ENCODE results near the gene CNIH4. TPM values are rescaled to one million over a fixed set of nuclear protein-coding genes. Genes with fewer than 3 reads are reported as not detected.
"Not testable (repeated sequence)": the region's sequence is repeated elsewhere in the genome, so short reads cannot be mapped to it uniquely, and the experiment has no call there.

Gene CNIH4
- 77.0 and 122 TPM in 2 replicates for total RNA-seq

DNA sequence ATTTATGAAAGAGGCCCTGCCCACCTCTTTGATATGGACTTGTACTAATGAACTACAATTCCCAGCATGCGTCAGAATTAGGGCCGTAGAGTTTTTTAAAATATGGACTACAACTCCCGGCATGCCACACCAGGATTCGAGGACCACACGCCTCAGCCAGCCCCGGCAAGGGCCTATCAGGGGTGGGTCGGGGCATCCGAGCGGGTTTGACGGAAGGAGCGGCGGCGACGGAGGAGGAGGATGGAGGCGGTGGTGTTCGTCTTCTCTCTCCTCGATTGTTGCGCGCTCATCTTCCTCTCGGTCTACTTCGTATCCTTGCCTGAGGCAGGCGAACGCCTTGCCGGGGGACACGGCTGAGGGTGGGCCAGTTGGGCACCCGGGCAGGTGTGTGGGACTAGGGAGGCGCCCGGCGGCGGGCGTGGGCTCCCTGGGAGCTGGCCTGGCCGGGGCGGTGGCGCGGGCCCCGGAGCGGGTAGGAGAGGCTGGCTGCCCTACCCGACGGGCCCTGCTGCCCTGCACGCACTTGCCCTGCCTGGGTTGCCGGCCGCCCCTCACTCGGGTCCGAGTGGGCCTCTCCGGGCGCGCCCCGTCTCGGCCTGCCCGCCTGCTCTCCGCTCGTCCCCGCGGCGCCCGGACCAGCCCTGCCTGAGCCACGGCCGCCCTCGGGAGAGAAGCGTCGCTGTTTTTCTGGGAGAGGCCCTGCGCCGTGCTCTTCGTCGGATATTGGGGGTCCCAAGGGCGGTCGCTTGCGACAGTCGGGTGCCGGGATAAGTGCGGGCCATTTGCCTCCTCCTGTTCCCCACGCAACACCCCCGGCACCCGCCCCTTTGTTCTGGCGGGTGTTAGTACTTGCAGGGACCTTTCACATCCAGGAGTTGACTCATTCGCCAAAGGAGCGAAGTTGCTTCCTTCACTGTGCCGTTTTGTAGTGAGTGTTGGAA lies at the start of gene CNIH4:
Gene CNIH4 (plus strand): TSS at position 195 of the 941 bp plus-strand sequence. CDS start 46 bp downstream, at position 241.
- DNase-seq (ENCODE audit: low read depth), result peak; percentile 92

DNA sequence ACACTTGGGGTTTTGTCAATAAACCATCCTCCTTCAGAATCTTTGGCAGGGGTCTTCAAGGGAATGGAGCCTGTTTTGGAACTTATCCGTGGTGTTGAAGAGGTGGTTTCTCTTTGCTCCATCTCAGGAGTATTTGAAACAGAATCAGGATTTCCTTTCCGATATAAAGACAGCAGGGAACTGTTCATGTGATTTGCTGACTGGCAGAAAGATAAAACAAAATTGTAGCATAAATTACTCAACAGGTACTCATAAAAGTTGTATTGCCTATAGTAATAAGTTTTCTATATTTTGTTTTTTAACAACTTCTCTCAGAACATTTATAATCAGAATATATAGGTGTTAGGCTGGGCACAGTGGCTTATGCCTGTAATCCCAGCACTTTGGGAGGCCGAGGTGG lies 48.6 kb upstream of the CNIH4 start:
- DNase-seq (ENCODE audit: low read depth), result no peak

DNA sequence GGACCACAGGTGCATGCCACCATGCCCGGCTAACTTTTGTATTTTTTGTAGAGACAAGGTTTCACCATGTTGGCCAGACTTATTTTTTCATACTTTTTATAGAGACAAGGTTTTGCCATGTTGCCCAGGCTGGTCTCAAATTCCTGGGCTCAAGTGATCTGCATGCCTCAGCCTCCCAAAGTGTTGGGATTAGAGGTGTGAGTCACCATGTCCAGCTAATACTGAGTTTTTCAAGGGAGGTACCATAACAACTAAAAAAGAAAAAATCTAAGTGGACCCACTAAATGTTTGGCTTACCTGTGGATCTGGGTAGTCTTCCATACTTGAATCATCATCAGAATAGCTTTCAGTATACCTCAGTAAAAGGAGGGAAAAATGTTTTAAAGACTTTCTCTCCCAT lies 45.2 kb upstream of the CNIH4 start:
- DNase-seq (ENCODE audit: low read depth), result peak; percentile 9

DNA sequence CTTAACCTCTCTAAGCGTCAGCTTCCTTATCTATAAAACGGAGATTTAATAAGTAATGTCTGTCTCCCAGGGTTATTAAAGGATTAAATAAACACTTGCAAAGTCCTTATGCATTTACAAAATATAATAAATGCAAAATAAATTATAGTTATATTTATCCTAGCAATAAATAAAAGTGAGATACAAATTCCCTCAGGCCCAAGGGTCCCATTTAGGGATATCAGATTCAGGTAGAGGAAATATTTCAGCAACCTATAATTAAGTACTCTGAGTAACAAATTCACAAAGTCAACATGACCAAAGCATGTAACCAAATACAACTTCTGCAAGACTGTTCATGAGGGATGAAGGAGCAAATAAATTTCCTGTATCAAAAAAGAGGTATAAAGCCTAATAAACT lies 44.7 kb upstream of the CNIH4 start:
- DNase-seq (ENCODE audit: low read depth), result no peak

DNA sequence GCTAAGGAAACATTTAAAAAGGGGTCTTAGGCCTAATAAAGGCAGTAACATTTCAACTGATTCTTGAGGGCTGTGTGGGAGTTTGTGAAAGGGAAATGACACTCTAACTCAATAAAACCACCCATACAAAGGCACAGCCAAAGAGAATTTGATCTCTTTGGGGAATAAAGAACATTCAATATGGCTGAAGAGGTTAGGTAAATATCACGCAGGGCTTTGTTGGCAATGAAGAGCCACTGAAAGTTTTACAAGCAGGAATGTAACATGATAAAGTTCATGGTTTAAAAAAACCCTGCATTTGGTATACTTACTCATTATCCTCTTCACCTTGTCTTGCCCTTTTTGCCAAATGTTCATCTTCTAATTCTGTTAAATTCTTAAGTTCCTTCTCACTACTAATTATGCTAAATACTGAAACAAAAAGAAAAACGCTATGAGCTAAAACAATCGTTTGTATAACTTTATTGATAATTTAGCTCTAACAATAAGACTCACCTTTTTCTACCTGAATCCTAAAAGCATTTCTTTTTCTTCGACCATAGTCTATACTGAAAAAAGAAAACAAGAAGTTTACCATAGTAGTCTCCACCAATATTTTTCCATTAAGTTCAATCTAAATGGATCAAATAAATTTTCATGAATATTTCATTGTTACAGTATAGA lies 39.2 kb upstream of the CNIH4 start:
- DNase-seq (ENCODE audit: low read depth), result no peak

DNA sequence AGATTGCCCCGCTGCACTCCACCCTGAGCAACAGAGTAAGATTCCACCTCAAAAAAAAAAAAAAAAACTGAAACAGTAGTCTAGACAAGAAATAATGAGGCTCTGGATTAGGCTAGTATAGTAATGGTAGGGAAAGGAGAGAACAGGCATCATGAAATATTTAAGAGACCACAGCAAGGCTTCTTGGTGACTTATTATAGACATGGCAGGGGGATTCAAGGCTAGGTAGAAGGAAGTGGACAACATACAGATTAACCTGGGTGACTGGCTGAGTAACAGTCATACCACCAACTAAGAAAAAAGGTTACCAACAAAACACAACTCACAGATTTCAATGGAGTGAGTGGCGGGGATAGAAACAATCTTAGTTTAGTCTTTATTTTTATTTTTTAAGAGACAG lies 35.0 kb upstream of the CNIH4 start:
- DNase-seq (ENCODE audit: low read depth), result peak; percentile 36

DNA sequence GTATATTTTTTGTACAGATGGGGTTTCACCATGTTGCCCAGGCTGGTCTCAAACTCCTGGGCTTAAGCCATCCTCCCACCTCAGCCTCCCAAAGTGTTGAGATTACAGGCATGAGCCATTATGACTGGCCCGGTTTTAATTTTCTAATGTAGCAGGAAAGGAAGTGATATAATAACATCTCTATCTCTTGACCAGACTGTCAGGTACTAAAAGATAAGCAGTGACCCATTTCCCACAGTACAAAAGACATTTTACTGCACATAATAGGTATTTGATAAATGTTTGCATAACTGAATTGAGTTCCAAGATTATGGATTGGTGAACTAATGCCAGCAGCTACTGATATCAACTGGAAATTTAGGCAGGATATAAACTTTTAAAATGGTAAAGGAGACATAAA lies 30.7 kb upstream of the CNIH4 start:
- no peak for DNase-seq (ENCODE audit: low read depth)

DNA sequence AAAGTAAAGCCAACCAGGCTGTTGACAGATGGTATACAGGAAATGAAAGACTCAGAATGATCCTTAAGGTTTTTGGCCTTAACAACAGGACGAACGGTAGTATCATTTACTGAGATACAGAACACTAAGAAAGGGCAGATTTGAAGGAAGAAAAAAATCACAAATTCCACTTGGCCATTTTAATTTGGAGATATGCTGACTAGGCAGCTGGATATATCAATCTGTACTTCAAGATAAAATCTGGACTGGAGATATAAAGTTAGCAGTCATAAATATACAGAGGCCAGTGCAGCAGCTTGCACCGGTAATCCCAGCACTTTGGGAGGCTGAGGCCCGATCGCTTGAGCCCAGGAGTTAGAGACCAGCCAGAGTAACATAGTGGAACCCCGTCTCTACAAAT lies 28.0 kb upstream of the CNIH4 start:
- no peak for DNase-seq (ENCODE audit: low read depth)

DNA sequence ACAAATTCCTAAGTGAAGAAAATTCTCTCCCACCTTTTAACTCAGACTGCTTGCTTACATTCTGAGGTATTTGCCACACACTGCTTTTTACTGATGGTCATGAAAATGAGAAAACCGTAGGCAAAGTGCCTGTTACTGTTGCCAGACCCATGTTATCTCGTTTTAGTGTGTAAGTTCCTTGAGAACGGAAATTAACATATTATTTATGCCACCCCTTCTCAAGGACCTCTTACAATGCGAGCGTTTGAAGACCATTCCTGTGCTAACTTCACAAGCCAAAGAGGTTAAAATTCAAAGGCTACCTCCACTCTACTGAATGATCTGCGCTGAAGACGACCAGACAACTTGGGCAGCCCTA lies 27.2 kb upstream of the CNIH4 start:
- peak; percentile 21 for DNase-seq (ENCODE audit: low read depth)

DNA sequence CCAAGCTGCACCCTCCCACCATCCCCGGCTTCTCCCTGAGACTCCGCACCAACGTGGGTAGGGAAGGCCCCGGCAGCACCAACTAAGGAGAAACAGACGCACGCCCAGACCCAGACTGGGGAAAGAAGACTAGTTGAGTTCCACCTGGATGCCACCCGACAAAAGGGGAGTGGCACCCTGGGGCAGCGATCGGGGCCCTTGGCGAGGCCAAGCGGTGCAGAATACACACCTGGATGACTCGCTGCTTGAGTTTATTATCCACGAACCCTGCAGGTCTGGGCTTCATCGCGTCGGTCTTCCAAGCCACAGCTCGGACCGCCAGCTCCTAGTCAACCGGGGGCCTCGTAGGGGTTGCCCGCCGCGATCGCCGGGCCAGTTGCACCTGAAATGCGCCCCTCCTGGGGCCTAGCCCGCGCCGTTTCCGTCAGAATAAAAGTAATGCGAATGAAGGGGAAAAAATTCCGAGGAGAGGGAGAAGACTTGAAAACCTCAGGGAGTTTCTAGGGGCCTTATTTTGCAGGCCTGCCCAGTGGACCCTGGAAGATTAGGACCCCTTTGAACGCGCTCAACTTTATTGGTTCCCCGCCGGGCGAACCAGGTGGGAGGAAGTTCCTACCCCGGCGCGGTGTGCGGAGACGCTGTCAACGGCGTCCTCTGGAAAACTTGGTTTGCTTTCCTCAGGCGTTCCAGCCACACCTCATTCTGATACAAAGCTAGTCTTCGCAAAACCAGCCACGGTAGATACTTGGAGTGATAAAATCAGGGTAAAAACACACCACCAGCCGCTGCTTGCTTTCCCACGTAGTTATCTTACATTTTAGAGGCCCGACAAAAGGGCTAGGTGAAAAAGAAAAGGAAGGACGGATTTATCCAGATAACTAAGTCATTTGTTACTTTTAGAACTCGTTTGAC lies 26.6 kb upstream of the CNIH4 start, which contains the start of gene NVL:
Gene NVL (minus strand): TSS at position 331 of the 912 bp plus-strand sequence. CDS start 45 bp downstream, at position 286.
- DNase-seq (ENCODE audit: low read depth), result peak; percentile 80

DNA sequence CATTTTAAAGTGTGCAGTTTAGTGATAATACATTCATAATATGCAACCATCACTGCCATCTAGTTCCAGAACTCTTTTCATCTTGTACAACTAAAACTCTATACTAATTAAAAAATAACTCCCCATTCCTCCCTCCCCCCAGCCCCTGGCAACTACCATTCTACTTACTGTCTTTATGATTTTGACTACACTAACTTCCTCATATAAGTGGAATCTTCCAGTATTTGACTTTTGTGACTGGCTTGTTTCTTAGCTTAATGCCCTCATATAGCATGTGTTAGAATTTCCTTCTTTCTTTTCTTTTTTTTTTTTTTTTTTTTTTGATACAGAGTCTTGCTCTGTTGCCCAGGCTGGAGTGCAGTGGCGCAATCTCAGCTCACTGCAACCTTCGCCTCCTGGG lies 25.4 kb upstream of the CNIH4 start:
- no peak for DNase-seq (ENCODE audit: low read depth)

DNA sequence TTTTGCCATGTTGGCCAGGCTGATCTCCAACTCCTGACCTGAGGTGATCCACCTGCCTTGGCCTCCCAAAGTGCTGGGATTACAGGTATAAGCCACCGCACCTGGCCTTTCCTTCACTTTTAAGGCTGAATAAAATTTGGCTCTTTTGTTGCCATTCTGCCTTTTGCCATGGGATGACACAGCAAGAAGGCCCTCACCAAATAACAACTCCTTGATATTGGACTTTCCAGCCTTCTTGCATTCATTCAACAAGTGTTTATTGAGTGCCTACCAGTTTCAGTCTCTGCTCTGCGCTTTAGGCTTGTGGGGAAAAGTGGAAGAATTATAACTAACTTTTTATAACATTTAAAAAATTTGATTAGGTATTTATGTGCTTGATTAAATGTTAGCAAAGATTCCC lies 24.9 kb upstream of the CNIH4 start:
- no peak for DNase-seq (ENCODE audit: low read depth)

DNA sequence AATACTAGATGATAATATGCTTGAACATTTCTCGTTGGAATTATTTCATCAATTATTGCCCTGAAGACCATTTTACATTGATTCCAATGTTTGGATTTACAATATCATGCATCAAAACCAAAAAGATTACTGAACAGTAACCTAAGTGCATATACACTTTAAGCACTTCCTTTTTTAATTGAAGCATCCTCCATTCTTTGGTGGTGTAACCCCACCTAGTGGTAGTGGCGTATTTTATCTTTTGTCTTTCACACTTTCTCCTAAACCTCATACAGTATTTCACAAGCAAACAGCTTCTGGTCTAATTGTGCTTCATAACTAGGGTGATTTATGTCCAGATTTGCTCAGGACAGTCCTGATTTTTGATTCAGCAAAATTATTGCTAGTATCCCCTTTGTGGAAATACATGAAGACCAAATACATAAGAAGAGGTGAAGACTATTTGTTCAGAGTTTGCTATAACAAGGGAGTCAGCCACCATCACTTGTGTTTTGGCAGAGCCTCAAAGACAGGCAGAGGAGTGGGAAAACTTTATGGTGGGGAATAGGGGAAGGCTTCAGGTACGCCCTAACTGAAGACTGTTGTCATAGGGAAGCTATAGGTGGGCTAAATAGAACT lies 23.3 kb upstream of the CNIH4 start:
- peak; percentile 74 for DNase-seq (ENCODE audit: low read depth)

DNA sequence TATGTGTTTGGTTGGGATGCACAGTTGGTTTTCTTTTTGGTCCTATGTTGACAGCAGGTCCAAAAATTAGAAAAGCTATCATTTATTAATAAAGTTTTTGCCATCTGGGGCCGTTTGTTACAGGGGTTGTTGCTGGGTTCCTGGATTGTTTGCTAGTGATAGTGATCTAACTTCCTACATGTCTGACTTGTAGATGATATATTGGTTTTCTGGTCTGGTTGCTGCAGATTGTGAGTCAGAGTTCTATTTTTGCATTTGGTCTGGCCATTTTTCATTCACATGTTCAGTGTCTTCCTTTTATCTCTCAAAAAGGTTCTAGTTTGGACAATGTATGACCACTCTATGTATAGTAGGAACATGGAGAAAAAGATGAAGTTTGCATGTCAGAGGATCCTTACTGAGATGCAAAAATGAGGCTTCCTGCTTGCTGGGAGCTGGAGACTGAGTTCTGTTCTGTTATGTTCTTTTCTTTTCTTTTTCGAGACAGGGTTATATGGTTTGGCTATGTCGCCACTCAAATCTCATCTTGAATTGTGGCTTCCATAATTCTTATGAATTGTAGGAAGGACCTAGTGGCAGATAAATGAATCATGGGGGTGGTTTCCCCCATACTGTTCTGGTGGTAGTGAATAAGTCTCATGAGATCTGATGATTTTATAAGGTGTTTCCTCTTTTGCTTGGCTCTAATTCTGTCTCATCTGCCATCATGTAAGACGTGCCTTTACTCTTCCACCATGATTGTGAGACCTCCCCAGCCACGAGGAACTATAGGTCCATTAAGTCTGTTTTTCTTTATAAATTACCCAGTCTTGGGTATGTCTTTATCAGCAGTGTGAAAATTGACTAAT lies 22.5 kb upstream of the CNIH4 start:
- peak; percentile 30 for DNase-seq (ENCODE audit: low read depth)

DNA sequence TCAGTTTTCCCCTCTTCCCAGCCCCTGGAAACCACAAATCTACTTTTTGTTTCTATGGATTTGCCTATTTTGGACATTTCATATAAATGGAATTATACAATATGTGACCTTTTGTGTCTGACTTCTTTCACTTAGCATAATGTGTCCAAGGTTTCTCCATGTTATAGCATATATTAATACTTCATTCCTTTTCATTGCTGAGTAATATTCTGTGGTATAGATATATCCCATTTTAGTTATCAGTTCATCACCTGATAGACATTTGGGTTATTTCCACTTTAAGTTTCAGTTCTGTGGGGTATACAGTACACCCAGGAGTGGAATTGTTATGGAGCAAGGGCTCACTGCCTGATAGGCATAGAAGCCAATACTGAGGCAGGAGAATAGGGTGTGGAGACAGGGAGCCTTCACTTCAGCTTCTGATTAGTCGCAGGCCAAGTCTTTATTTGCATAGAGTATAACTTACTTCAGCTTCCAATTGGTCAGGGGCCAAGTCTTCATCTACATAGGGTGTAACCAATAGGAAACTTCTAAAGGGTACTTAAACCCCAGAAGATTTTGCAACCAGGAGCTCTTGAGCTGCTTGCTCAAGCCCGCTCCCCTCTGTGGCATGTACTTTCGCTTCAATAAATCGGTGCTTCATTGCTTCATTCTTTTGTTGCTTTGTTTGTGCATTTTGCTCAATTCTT lies 18.4 kb upstream of the CNIH4 start:
- DNase-seq (ENCODE audit: low read depth), result no peak

DNA sequence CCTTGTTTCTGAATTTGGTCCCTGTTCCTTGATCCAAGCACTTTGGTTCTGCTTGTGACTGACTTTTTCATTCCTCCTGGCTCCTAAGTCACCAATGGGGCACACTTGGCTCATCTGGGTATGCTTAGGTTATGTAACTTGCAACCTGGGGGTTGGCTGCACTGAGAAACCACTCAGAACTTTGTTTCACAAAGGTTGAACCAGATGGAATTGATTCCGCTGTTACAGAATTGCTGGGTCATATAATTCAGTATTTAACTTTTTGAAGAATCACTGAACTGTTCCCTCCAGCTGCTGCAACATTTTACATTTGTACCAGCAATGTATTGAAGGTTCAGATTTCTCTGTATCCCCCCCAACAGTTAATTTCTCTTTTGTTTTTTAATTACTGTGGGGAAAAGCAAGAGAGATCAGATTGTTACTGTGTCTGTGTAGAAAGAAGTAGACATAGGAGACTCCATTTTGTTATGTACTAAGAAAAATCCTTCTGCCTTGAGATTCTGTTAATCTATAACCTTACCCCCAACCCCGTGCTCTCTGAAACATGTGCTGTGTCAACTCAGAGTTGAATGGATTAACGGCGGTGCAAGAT lies 17.1 kb upstream of the CNIH4 start:
- DNase-seq (ENCODE audit: low read depth), result peak; percentile 20

DNA sequence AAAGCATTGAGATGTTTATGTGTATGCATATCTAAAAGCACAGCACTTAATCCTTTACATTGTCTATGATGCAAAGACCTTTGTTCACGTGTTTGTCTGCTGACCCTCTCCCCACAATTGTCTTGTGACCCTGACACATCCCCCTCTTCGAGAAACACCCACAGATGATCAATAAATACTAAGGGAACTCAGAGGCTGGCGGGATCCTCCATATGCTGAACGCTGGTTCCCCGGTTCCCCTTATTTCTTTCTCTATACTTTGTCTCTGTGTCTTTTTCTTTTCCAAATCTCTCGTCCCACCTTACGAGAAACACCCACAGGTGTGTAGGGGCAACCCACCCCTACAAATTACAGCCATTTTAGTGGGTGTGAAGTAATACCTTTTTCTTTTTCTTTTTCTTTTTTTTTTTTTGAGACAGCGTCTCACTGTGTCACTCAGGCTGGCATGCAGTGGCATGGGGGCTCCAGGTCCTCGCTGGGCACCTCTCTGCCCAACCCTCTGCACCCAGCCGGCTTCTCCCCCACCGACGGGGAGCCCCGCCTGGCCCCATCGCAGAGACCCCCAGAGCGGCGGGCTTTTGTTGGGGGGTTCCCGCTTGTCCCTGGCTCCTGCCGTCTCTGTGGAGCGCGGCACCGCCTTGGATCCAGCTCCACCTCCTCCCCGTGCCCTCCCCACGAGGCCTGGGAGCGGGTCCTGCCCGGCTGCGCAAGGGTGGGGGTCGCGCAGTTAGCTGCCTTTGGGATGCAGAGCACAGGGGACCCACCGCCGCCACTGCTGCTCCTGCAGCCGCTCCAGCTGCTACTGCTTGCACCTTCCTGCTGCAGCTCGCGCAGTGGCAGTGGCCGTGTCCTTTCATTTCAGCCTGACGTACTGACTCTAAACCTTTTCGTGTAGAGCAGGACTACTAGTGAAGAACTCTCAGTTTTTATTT lies 16.0 kb upstream of the CNIH4 start:
- DNase-seq (ENCODE audit: low read depth), result not testable (repeated sequence)

DNA sequence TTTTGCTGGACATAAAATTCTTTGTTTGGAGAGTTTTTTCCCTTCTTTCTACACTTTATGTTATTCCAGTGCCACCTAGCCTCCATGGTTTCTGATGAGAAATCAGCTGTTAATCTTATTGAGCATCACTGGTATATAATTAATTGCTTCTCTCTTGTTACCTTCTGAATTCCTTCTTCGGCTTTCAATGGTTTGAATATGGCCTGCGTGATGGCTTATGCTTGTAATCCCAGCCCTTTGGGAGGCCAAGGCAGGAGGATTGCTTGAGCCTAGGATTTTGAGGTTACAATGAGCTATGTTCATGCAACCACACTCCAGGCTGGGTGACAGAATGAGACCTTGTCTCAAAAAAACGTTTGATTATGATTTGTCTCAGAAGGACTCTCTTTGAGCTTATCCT lies 13.0 kb upstream of the CNIH4 start:
- DNase-seq (ENCODE audit: low read depth), result no peak

Measured in renal cortical epithelial cell (primary cell).